Breast epithelium (tissue), 4 donors: ENCODE measurements around the gene MGAT1. TPM values are rescaled to one million over a fixed set of nuclear protein-coding genes. Genes with fewer than 3 reads are reported as not detected.

Experiments used
- DNase-seq, 2 donors: peaks; one replicate each; pipeline ENCODE4 v3.0.0-alpha.2; 2019; ENCODE audit warnings: low spot score in 2 of 2
- H3K27ac ChIP-seq, 2 donors: fragments of 200-600 bp; sonication (generic) in 1 of 2; one replicate each; pipeline ENCODE4 v1.5.1; 2016 to 2019; ENCODE audit warnings: mild to moderate bottlenecking in 1 of 2
- H3K27me3 ChIP-seq, 2 donors: fragments of 200-600 bp; sonication (generic) in 1 of 2; one replicate each; pipeline versions ENCODE4 v1.5.1 to v1.6.0; 2017 to 2019; ENCODE audit warnings: control low read depth in 1 of 2, mild to moderate bottlenecking in 1 of 2
- H3K36me3 ChIP-seq: fragments of 200-600 bp; one replicate; pipeline ENCODE4 v1.5.1; 2019
- H3K4me1 ChIP-seq, 2 donors: fragments of 200-600 bp; sonication (generic); one replicate each; pipeline ENCODE4 v1.5.1; 2016 to 2019; ENCODE audit warnings: control low read depth in 1 of 2
- H3K4me3 ChIP-seq, 3 donors: fragments of 200-600 bp; sonication (generic); 1 replicate in 2 of 3; 2 replicates in 1 of 3; pipeline ENCODE4 v1.5.1; 2016 to 2019; ENCODE audit warnings: mild to moderate bottlenecking in 3 of 3, moderate library complexity in 2 of 3
- H3K9me3 ChIP-seq, 2 donors: fragments of 200-600 bp; sonication (generic) in 1 of 2; one replicate each; pipeline ENCODE4 v1.5.1; 2016 to 2019; ENCODE audit warnings: control low read depth in 1 of 2
- POLR2A ChIP-seq: fragments of 450-650 bp; IDR thresholded peaks from one replicate; pipeline ENCODE4 v1.6.1; 2016; ENCODE audit warnings: antibody characterized with exemption, mild to moderate bottlenecking, moderate library complexity
- POLR2AphosphoS5 ChIP-seq, 3 donors: sonication (generic); formaldehyde crosslinking; IDR thresholded peaks; one replicate each; pipeline ENCODE4 v1.6.1; 2017; ENCODE audit warnings: antibody characterized with exemption in 3 of 3
- intact Hi-C: fragments of 100-400 bp; cut with DNase I; formaldehyde crosslinking; loops from one replicate; pipeline ENCODE4 v1.15.1; 2023; ENCODE audit warnings: low total_unique reads
- total RNA-seq, 3 donors: library from RNA; depleted of rRNA; stranded (reverse); fragments of >200 nt; gene quantifications; one replicate each; pipeline ENCODE4 v1.1.0, GENCODE V29; 2016
- TF ChIP-seq, protein P1 (sequence below), 3 donors: fragments of 450-650 bp; IDR thresholded peaks; one replicate each; pipeline ENCODE4 v1.5.1; 2016 to 2017; ENCODE audit warnings: antibody characterized with exemption in 3 of 3, mild to moderate bottlenecking in 3 of 3, moderate library complexity in 3 of 3

The MGAT1 gene
- total RNA-seq, 3 donors from 2014 or later, result 127 to 236 (median 163) TPM

- no peaks in the 10 kb centered on the region for H3K36me3 ChIP-seq
- H3K4me1 ChIP-seq, result no peaks in the 10 kb centered on the region
- H3K9me3 ChIP-seq, result no peaks in the 10 kb centered on the region
- TF ChIP-seq POLR2A (no peak), POLR2AphosphoS5 (IDR thresholded peaks at IDR 0.05) (no peak)
- TF ChIP-seq, protein P1, sequence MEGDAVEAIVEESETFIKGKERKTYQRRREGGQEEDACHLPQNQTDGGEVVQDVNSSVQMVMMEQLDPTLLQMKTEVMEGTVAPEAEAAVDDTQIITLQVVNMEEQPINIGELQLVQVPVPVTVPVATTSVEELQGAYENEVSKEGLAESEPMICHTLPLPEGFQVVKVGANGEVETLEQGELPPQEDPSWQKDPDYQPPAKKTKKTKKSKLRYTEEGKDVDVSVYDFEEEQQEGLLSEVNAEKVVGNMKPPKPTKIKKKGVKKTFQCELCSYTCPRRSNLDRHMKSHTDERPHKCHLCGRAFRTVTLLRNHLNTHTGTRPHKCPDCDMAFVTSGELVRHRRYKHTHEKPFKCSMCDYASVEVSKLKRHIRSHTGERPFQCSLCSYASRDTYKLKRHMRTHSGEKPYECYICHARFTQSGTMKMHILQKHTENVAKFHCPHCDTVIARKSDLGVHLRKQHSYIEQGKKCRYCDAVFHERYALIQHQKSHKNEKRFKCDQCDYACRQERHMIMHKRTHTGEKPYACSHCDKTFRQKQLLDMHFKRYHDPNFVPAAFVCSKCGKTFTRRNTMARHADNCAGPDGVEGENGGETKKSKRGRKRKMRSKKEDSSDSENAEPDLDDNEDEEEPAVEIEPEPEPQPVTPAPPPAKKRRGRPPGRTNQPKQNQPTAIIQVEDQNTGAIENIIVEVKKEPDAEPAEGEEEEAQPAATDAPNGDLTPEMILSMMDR (IDR thresholded peaks at IDR 0.05), result no peak
- H3K4me3 ChIP-seq, result no peak within 1 kb of the TSS
- H3K27me3 ChIP-seq, result peaks cover 0 to 24% of the 10 kb centered on the region in 2 donors
- intact Hi-C loops, result loop anchor here (10.0 kb wide), 1 partner anchor 295 kb away; no protein-coding TSS in a partner anchor
- DNase-seq, result no peak
- H3K27ac ChIP-seq, result no peak within 1 kb of the TSS
Measured at GRCh38 chr5:180739958-180740357, 62.6 kb downstream of the MGAT1 start, which contains the start of gene OR2Y1. TSS of gene OR2Y1 (minus strand) at chr5:180740058. CDS start at chr5:180740058, 0 bp downstream.

- peaks cover 0 to 18% of the 10 kb centered on the region in 2 donors for H3K27me3 ChIP-seq
- no peaks in the 10 kb centered on the region for H3K9me3 ChIP-seq
- no peak for TF ChIP-seq POLR2AphosphoS5 (IDR thresholded peaks at IDR 0.05)
- no peak for TF ChIP-seq POLR2A
- TF ChIP-seq, protein P1 (IDR thresholded peaks at IDR 0.05), result no peak
- no peaks in the 10 kb centered on the region for H3K36me3 ChIP-seq
- no peaks in the 10 kb centered on the region for H3K4me1 ChIP-seq
- H3K27ac ChIP-seq, result no peak overlapping the region
- intact Hi-C loops, result no loop called here
- H3K4me3 ChIP-seq, result no peak overlapping the region
- DNase-seq, result no peak
Measured at GRCh38 chr5:180739271-180739670, 63.3 kb downstream of the MGAT1 start.

GRCh38 chr5:180736536-180736935, 66.1 kb downstream of the MGAT1 start:
- H3K36me3 ChIP-seq, result no peaks in the 10 kb centered on the region
- no peaks in the 10 kb centered on the region for H3K4me1 ChIP-seq
- peaks cover 0 to 16% of the 10 kb centered on the region in 2 donors for H3K27me3 ChIP-seq
- H3K9me3 ChIP-seq, result no peaks in the 10 kb centered on the region
- H3K27ac ChIP-seq, result no peak overlapping the region
- intact Hi-C loops, result no loop called here
- no peak overlapping the region for H3K4me3 ChIP-seq
- no peak for TF ChIP-seq POLR2A
- TF ChIP-seq POLR2AphosphoS5 (IDR thresholded peaks at IDR 0.05), result no peak
- TF ChIP-seq, protein P1 (IDR thresholded peaks at IDR 0.05), result no peak
- DNase-seq, result no peak

Other genes starting within 250 kb of the MGAT1 start
- gene SCGB3A1, start 211.3 kb downstream of the MGAT1 start, total RNA-seq, result 10 to 100 TPM in 1 of 3 donors, 1 to 10 TPM in 1, not detected in 1; 8.8 to 66.5 TPM
- 10 to 100 TPM in 1 of 3 donors, 1 to 10 TPM in 2; 4.3 to 35.7 (median 7.9) TPM for gene FLT4, start 153.2 kb downstream of the MGAT1 start, total RNA-seq
- not detected for gene OR2Y1, start 62.7 kb downstream of the MGAT1 start, total RNA-seq
- gene ZFP62, start 58.5 kb upstream of the MGAT1 start, total RNA-seq, result 10 to 100 TPM; 18.6 to 49.6 (median 35.4) TPM
- gene BTNL8, start 96.4 kb upstream of the MGAT1 start, total RNA-seq, result under 1 TPM in 2 of 3 donors, not detected in 1; 0.15 to 0.16 TPM
- under 1 TPM in 1 of 3 donors, not detected in 2; under 0.01 TPM for gene BTNL3, start 186.0 kb upstream of the MGAT1 start, total RNA-seq
- gene BTNL9, start 237.5 kb upstream of the MGAT1 start, total RNA-seq, result 100 to 1,000 TPM in 1 of 3 donors, 10 to 100 TPM in 2; 27.2 to 169 (median 94.6) TPM